GM18520 (cell line): ENCODE data around the gene CCDC50.

Experiments
- ATAC-seq: cut with Tn5 transposase; IDR thresholded peaks from one replicate; pipeline ENCODE4 v1.9.1; 2021; ENCODE audit not compliant: unreplicated experiment

CCDC50 gene

GRCh38 chr3:191345334-191345733, 16.1 kb downstream of the CCDC50 start:
- no peak for ATAC-seq

- no peak for ATAC-seq
Measured at GRCh38 chr3:191347228-191347627, 18.0 kb downstream of the CCDC50 start.

- no peak for ATAC-seq
Measured at GRCh38 chr3:191348098-191348497, 18.9 kb downstream of the CCDC50 start.

GRCh38 chr3:191350396-191351090, 21.3 kb downstream of the CCDC50 start:
- no peak for ATAC-seq

GRCh38 chr3:191352014-191352413, 22.8 kb downstream of the CCDC50 start:
- no peak for ATAC-seq

- peak; percentile 29 for ATAC-seq
Measured at GRCh38 chr3:191353022-191353777, 24.0 kb downstream of the CCDC50 start.

GRCh38 chr3:191355406-191355805, 26.2 kb downstream of the CCDC50 start:
- ATAC-seq = peak; percentile 58

GRCh38 chr3:191356631-191357439, 27.6 kb downstream of the CCDC50 start:
- no peak for ATAC-seq

- ATAC-seq = no peak
Measured at GRCh38 chr3:191357909-191358308, 28.7 kb downstream of the CCDC50 start.

- ATAC-seq = peak; percentile 31
Measured at GRCh38 chr3:191358929-191359328, 29.7 kb downstream of the CCDC50 start.

- ATAC-seq = no peak
Measured at GRCh38 chr3:191360620-191361019, 31.4 kb downstream of the CCDC50 start.

GRCh38 chr3:191361456-191361855, 32.3 kb downstream of the CCDC50 start:
- ATAC-seq = no peak

GRCh38 chr3:191362037-191362436, 32.8 kb downstream of the CCDC50 start:
- no peak for ATAC-seq

- ATAC-seq = no peak
Measured at GRCh38 chr3:191362524-191363090, 33.4 kb downstream of the CCDC50 start.

- ATAC-seq = no peak
Measured at GRCh38 chr3:191363221-191363620, 34.0 kb downstream of the CCDC50 start.

- no peak for ATAC-seq
Measured at GRCh38 chr3:191366675-191367074, 37.5 kb downstream of the CCDC50 start.

GRCh38 chr3:191368755-191369615, 39.8 kb downstream of the CCDC50 start:
- no peak for ATAC-seq

GRCh38 chr3:191369616-191370010, 40.4 kb downstream of the CCDC50 start:
- no peak for ATAC-seq

GRCh38 chr3:191372122-191372521, 42.9 kb downstream of the CCDC50 start:
- ATAC-seq = no peak

GRCh38 chr3:191373327-191373726, 44.1 kb downstream of the CCDC50 start:
- ATAC-seq = no peak
